ENCODE measurements around the gene TSPOAP1. TPM values are rescaled to one million over a fixed set of nuclear protein-coding genes. Genes with fewer than 3 reads are reported as not detected.

TSPOAP1 gene
- total and polyA plus RNA-seq, 2 of the 13 experiments (the other 11 are each of a cell fraction or from before 2014, with no cell fraction given), result not detected

DNA sequence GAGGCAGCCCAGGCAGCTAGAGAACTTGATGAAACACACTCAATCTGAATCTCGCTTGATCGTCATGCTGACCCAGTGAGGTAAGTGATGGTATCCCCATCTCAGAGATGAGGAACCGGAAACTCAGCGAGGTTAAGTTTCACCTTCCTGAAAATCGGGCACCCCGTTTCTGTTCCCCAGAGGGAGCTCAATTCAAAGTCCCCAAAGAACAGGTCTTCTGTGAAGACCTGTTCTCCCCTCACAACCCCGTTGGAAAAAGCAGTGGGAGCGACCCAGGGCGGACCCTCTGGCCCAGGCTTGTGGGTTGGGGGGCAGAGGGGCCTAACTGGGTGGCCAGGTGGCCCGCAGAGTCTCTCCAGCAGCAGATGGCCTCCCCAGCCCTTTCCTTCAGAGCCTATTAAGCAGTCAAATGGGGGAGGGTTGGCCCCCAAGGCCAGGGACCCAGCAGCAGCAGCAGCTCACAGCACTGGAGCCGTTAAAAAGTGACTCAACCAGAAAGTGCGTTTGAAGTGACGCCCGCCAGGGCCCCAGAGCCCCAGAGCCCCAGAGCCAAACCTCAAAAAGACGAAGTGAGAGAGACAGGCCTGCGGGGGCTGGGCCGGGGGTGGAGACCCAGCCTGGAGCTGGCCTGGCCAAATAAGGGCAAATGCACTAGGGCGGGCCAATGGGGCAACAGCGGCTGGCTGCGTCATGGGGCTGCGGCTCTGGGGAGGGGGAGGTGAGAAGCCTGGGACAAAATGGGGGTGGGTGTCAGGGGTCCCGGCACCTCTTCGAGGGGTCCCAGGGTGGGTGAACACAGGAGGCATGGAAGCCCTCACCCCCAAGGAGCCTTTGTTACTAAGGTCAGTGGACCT lies 9.2 kb upstream of the TSPOAP1 start:
- H4K20me1 ChIP-seq (ENCODE audit: insufficient read depth, low read length), result no peaks in the 10 kb centered on the region
- no TSS peak for BruUV-seq (replicated peaks)
- WGBS (ENCODE audit: low lambda C conversion rate), result 35% methylated on average over 23 of the region's 23 CpGs
- no peak for FAIRE-seq
- no peaks in the 10 kb centered on the region for H3K36me3 ChIP-seq (replicated peaks in 1 of 2; ENCODE audit: control insufficient read depth in 1 of 2, insufficient read depth in 2 of 2, low read length in 2 of 2)
- H3K9ac ChIP-seq (ENCODE audit: insufficient read depth, low read depth, low read length), result peak overlapping the region; percentile 57
- in situ Hi-C loops (cut with HindIII; ENCODE audit: extremely low pct_ligation_motif_present, low pct_unique_long_range_greater_than_20kb) (no loop called here), intact Hi-C loops (cut with micrococcal nuclease; ENCODE audit: unreplicated experiment) (loop anchor here (1.0 kb wide), 1 partner anchor 43 kb away; no protein-coding TSS in a partner anchor)
- H3K4me2 ChIP-seq (ENCODE audit: low read depth, low read length), result peak overlapping the region; percentile 77
- peaks cover 62% of the 10 kb centered on the region for H3K4me1 ChIP-seq (ENCODE audit: insufficient read depth, low read length)
- peak overlapping the region; percentile 3 to 60 (median 5); a peak in 3 of 6 replicates for H3K4me3 ChIP-seq (replicated peaks in 1 of 3; ENCODE audit: insufficient read depth in 1 of 3, low read depth in 2 of 3, low read length in 3 of 3)
- no peaks in the 10 kb centered on the region for H3K9me3 ChIP-seq (ENCODE audit: low read length)
- no peak overlapping the region for H2AFZ ChIP-seq (ENCODE audit: low read length)
- CTCF ChIA-PET (ENCODE audit: low intra/inter-chr PET ratio, low total read pairs), result no interaction called here
- POLR2A ChIA-PET, result interaction anchor here (0.9 to 4.0 kb wide), 14 partner anchors 9 to 177 kb away, joined by 3 to 42 read pairs (median 6); partner anchors contain the start of genes MTMR4, RNF43 and SUPT4H1
- DNase-seq (ENCODE audit: low spot score), result peak; percentile 82
- peak overlapping the region; percentile 24 for H3K27ac ChIP-seq (ENCODE audit: extremely low read length, insufficient read depth, low read length)
- ATAC-seq, result peak; percentile 71
- H3K27me3 ChIP-seq (ENCODE audit: control insufficient read depth in 1 of 2, insufficient read depth in 2 of 2, low read length in 2 of 2), result no peaks in the 10 kb centered on the region
- no peaks in the 10 kb centered on the region for H3K79me2 ChIP-seq (ENCODE audit: insufficient read depth, low read length)
- TF ChIP-seq ZNF350 (CRISPR knock-in tag; IDR thresholded peaks at IDR 0.05; ENCODE audit: borderline replicate concordance, low read depth) (peak; percentile 34; the same call in 1 of the 2 replicates), SOX13 (IDR thresholded peaks at IDR 0.05) (no peak), SOX13 (CRISPR knock-in tag; conservative IDR thresholded peaks at IDR 0.05 in 1 of 2, IDR thresholded peaks at IDR 0.05 in 1 of 2) (no peak), PAX8 (CRISPR knock-in tag; IDR thresholded peaks at IDR 0.05; ENCODE audit: borderline replicate concordance) (no peak), TEF (CRISPR knock-in tag; IDR thresholded peaks at IDR 0.05) (no peak), MEIS2 (CRISPR knock-in tag; IDR thresholded peaks at IDR 0.05) (no peak), ZC3H4 (CRISPR knock-in tag; IDR thresholded peaks at IDR 0.05; ENCODE audit: borderline replicate concordance) (no peak), ARHGAP35 (CRISPR knock-in tag; IDR thresholded peaks at IDR 0.05; ENCODE audit: borderline replicate concordance) (no peak; the same call in 1 of the 2 replicates), KLF16 (CRISPR knock-in tag; IDR thresholded peaks at IDR 0.05) (peak in 1 of 2 experiments; percentile 42; a peak in 1 of 4 replicates), IRF9 (CRISPR knock-in tag; IDR thresholded peaks at IDR 0.05; ENCODE audit: borderline replicate concordance) (peak; percentile 70; the same call in 1 of the 2 replicates), ZNF674 (CRISPR knock-in tag; IDR thresholded peaks at IDR 0.05; ENCODE audit: low read depth) (no peak), MAFK (conservative IDR thresholded peaks at IDR 0.05 in 1 of 2, IDR thresholded peaks at IDR 0.05 in 1 of 2; ENCODE audit: low read length in 2 of 2) (no peak), ZNF292 (CRISPR knock-in tag; IDR thresholded peaks at IDR 0.05; ENCODE audit: borderline replicate concordance, low read depth) (peak; percentile 37; the same call in 1 of the 2 replicates), ZFAT (CRISPR knock-in tag; conservative IDR thresholded peaks at IDR 0.05) (no peak), KDM5A (IDR thresholded peaks at IDR 0.05; ENCODE audit: borderline replicate concordance, low read length) (no peak), HNRNPLL (IDR thresholded peaks at IDR 0.05; ENCODE audit: low read depth, low read length, poor library complexity, severe bottlenecking) (no peak), HINFP (CRISPR knock-in tag; IDR thresholded peaks at IDR 0.05; ENCODE audit: low read depth) (no peak), ZEB1 (IDR thresholded peaks at IDR 0.05; ENCODE audit: insufficient replicate concordance, low read depth) (no peak)
- TF ChIP-seq, protein P1, sequence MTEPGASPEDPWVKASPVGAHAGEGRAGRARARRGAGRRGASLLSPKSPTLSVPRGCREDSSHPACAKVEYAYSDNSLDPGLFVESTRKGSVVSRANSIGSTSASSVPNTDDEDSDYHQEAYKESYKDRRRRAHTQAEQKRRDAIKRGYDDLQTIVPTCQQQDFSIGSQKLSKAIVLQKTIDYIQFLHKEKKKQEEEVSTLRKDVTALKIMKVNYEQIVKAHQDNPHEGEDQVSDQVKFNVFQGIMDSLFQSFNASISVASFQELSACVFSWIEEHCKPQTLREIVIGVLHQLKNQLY (CRISPR knock-in tag; IDR thresholded peaks at IDR 0.05), result no peak

All from HepG2 (cell line).